WTC11 (cell line): ENCODE measurements around the gene CIRBP.

Experiments
- TF ChIP-seq, protein P1 (sequence below): sonication (generic); formaldehyde crosslinking; IDR thresholded peaks from 2 replicates; pipeline ENCODE4 v1.8.0; 2022; ENCODE audit warnings: mild to moderate bottlenecking, missing genetic modification reagents
- TF ChIP-seq, protein P2 (sequence below): sonication (generic); formaldehyde crosslinking; IDR thresholded peaks from 2 replicates; pipeline ENCODE4 v1.8.0; 2023; ENCODE audit warnings: mild to moderate bottlenecking, missing genetic modification reagents

GRCh38 chr19:1308718-1309117 is 39.6 kb downstream of the CIRBP start:
- TF ChIP-seq, protein P1, sequence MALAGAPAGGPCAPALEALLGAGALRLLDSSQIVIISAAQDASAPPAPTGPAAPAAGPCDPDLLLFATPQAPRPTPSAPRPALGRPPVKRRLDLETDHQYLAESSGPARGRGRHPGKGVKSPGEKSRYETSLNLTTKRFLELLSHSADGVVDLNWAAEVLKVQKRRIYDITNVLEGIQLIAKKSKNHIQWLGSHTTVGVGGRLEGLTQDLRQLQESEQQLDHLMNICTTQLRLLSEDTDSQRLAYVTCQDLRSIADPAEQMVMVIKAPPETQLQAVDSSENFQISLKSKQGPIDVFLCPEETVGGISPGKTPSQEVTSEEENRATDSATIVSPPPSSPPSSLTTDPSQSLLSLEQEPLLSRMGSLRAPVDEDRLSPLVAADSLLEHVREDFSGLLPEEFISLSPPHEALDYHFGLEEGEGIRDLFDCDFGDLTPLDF (CRISPR knock-in tag) = no peak
- TF ChIP-seq, protein P2, sequence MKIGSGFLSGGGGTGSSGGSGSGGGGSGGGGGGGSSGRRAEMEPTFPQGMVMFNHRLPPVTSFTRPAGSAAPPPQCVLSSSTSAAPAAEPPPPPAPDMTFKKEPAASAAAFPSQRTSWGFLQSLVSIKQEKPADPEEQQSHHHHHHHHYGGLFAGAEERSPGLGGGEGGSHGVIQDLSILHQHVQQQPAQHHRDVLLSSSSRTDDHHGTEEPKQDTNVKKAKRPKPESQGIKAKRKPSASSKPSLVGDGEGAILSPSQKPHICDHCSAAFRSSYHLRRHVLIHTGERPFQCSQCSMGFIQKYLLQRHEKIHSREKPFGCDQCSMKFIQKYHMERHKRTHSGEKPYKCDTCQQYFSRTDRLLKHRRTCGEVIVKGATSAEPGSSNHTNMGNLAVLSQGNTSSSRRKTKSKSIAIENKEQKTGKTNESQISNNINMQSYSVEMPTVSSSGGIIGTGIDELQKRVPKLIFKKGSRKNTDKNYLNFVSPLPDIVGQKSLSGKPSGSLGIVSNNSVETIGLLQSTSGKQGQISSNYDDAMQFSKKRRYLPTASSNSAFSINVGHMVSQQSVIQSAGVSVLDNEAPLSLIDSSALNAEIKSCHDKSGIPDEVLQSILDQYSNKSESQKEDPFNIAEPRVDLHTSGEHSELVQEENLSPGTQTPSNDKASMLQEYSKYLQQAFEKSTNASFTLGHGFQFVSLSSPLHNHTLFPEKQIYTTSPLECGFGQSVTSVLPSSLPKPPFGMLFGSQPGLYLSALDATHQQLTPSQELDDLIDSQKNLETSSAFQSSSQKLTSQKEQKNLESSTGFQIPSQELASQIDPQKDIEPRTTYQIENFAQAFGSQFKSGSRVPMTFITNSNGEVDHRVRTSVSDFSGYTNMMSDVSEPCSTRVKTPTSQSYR (CRISPR knock-in tag) = no peak
